ENCODE results near the gene NELL2.

- no peak for TF ChIP-seq CTCF (IDR thresholded peaks at IDR 0.05)
- no peak for TF ChIP-seq POLR2A (IDR thresholded peaks at IDR 0.05)
These were observed 110.3 kb downstream of the NELL2 start for GRCh38 chr12:44765796-44766195.

All from gastroesophageal sphincter (tissue), 3 donors.